Heart right ventricle (tissue), 16 donors: ENCODE measurements around the gene SPECC1L. TPM values are rescaled to one million over a fixed set of nuclear protein-coding genes. Genes with fewer than 3 reads are reported as not detected.

Source experiments
- ATAC-seq, 8 donors: fragments of 200-7000 bp; cut with Tn5 transposase; one replicate each; pipeline ENCODE4 v1.9.1; 2020; ENCODE audit warnings: mild to moderate bottlenecking in 8 of 8, moderate library complexity in 8 of 8, moderate number of reproducible peaks in 1 of 8
- DNase-seq, 2 donors: peaks; one replicate each; pipeline ENCODE4 v3.0.0-alpha.2; 2020
- H3K27ac ChIP-seq, 10 donors: fragments of 200-600 bp; sonication (generic) in 2 of 10; one replicate each; pipeline versions ENCODE4 v1.5.0 to v1.8.0; 2020 to 2022; ENCODE audit warnings: mild to moderate bottlenecking in 3 of 10
- H3K27me3 ChIP-seq, 7 donors: fragments of 200-600 bp; one replicate each; pipeline ENCODE4 v1.8.0; 2021 to 2022; ENCODE audit warnings: mild to moderate bottlenecking in 2 of 7
- H3K36me3 ChIP-seq, 9 donors: fragments of 200-600 bp; sonication (generic) in 1 of 9; one replicate each; pipeline versions ENCODE4 v1.5.0 to v1.8.0; 2020 to 2022; ENCODE audit warnings: mild to moderate bottlenecking in 2 of 9
- H3K4me1 ChIP-seq, 9 donors: fragments of 200-600 bp; sonication (generic) in 1 of 9; one replicate each; pipeline versions ENCODE4 v1.5.0 to v1.8.0; 2020 to 2022; ENCODE audit warnings: mild to moderate bottlenecking in 4 of 9
- H3K4me3 ChIP-seq, 10 donors: fragments of 200-600 bp; sonication (generic) in 2 of 10; one replicate each; pipeline versions ENCODE4 v1.5.0 to v1.8.0; 2020 to 2022; ENCODE audit warnings: mild to moderate bottlenecking in 7 of 10, moderate library complexity in 2 of 10
- H3K9me3 ChIP-seq, 11 donors: fragments of 200-600 bp in 10 of 11; sonication (generic) in 2 of 11; one replicate each; pipeline versions ENCODE4 v1.5.0 to v1.8.0; 2013 to 2022; ENCODE audit warnings: mild to moderate bottlenecking in 2 of 11, control low read depth in 1 of 11, moderate library complexity in 1 of 11
- CTCF ChIP-seq, 9 donors: fragments of 200-600 bp; sonication (generic) in 2 of 9; IDR thresholded peaks; one replicate each; pipeline versions ENCODE4 v1.5.0 to v1.8.0; 2021 to 2022; ENCODE audit warnings: antibody characterized with exemption in 9 of 9, mild to moderate bottlenecking in 5 of 9, moderate library complexity in 1 of 9
- WGBS, 2 donors: extraction: QIAGEN DNeasy Blood & Tissue Kit; methylation state at CpG; one replicate each; pipeline ENCODE4 v1.1.7; 2013; ENCODE audit warnings: inconsistent platforms in 1 of 2; 5-methylcytosine and 5-hydroxymethylcytosine counted together
- intact Hi-C, 10 donors: fragments of 100-400 bp; cut with DNase I; formaldehyde crosslinking; loops; one replicate each; pipeline versions ENCODE4 v1.11.1 to v1.14.2; 2022
- polyA plus RNA-seq, 2 donors: library from polyadenylated mRNA; stranded (reverse); fragments of 200-250 nt; gene quantifications; one replicate each; pipeline ENCODE4 v1.2.3, GENCODE V29; 2013
- total RNA-seq, 10 donors: library from RNA; stranded (reverse); fragmentation: NEBNext Ultra II Directional in 3 of 10; extraction: Animal tissue kit (Norgen Biotek cat#: 25700) in 3 of 10; gene quantifications; one replicate each; pipeline versions ENCODE4 v1.2.1 to v1.2.4, GENCODE V29; 2021 to 2023
- donor health status: Arrhythmogenic right ventricular cardiomyopathy.
- donor health status: ischemic (EF 13 %, LVEDD 7.1; RV severe dilation, severe dysfunction).
- donor health status: healthy with polysubstance abuse.
- donor health status: DM: no; HTN: yes; CAD: no.
- donor health status: DM: no; HTN: no; CAD: no.
- donor health status: ischemic (EF 25% LVEDD 6.9; RV normal size, moderate dysfunction).
- donor health status: ischemic (EF 25% LVEDD 5.7; RV mildly dilated, moderate dysfunction).
- donor health status: healthy.
- donor health status: DM: yes; HTN: yes; CAD: no.
- donor health status: Ischemic cardiomyopathy.
- donor health status: ischemic (EF 35%, LVEDD 5.7; RV mildly dilated, moderate dysfunction).
- donor health status: nonischemic (EF 11% LVEDD 7.7; RV severe dilation, severe dysfunction).
- donor health status: DM: yes; HTN: yes; CAD: no.
- donor health status: PGD.
- donor health status: ischemic (EF 29% LVEDD 5.4; RV normal size, mild dysfunction).
- donor health status: nonischemic (EF 23%, LVEDD 6.1; RV moderate dilation, normal function).

The SPECC1L gene
- total and polyA plus RNA-seq, 12 donors = 8.3 to 61.7 (median 49.5) TPM

GRCh38 chr22:24433828-24434470, 163.3 kb downstream of the SPECC1L start:
- Histone ChIP-seq H3K27me3 (no peaks in the 10 kb centered on the region), H3K9me3 (no peaks in the 10 kb centered on the region), H3K4me1 (peaks cover 41 to 98% (median 76%) of the 10 kb centered on the region in 9 donors), H3K36me3 (peaks cover 0 to 17% (median 0%) of the 10 kb centered on the region in 9 donors), H3K27ac (peak overlapping the region in 9 of 10 donors; percentile 36 to 91 (median 72)), H3K4me3 (no peak overlapping the region)
- WGBS, 2 donors = 72 to 84% methylated on average over 12 of the region's 12 CpGs
- intact Hi-C loops = loop anchor here in 5 of 10 donors (5.0 to 10.0 kb wide), 6 partner anchors 33 to 109 kb away; no protein-coding TSS in a partner anchor
- no peak for DNase-seq
- no peak for TF ChIP-seq CTCF (IDR thresholded peaks at IDR 0.05)
- peak; percentile 3 to 59 (median 16) for ATAC-seq

GRCh38 chr22:24434471-24435322, 164.1 kb downstream of the SPECC1L start:
- Histone ChIP-seq H3K27me3 (no peaks in the 10 kb centered on the region), H3K9me3 (no peaks in the 10 kb centered on the region), H3K36me3 (peaks cover 0 to 17% (median 0%) of the 10 kb centered on the region in 9 donors), H3K4me1 (peaks cover 37 to 97% (median 68%) of the 10 kb centered on the region in 9 donors), H3K4me3 (peak overlapping the region in 1 of 10 donors; percentile 3), H3K27ac (peak overlapping the region in 9 of 10 donors; percentile 55 to 91 (median 72))
- DNase-seq (peak in 1 of 2 donors; percentile 84), ATAC-seq (peak; percentile 1 to 71 (median 40))
- no peak for TF ChIP-seq CTCF (IDR thresholded peaks at IDR 0.05)
- 54 to 69% methylated on average over 16 of the region's 16 CpGs for WGBS, 2 donors
- intact Hi-C loops = loop anchor here in 6 of 10 donors (5.0 to 10.0 kb wide), 6 partner anchors 33 to 110 kb away; no protein-coding TSS in a partner anchor

GRCh38 chr22:24435323-24435645, 164.7 kb downstream of the SPECC1L start:
- H3K4me3 ChIP-seq = peak overlapping the region in 1 of 10 donors; percentile 3
- TF ChIP-seq CTCF (IDR thresholded peaks at IDR 0.05) = no peak
- no peak for DNase-seq
- no peak for ATAC-seq
- H3K27ac ChIP-seq = peak overlapping the region in 9 of 10 donors; percentile 55 to 91 (median 72)
- intact Hi-C loops = loop anchor here in 3 of 10 donors (5.0 to 10.0 kb wide), 4 partner anchors 37 to 110 kb away; no protein-coding TSS in a partner anchor
- WGBS, 2 donors = 84 to 93% methylated on average over 2 of the region's 2 CpGs
- H3K4me1 ChIP-seq = peaks cover 36 to 97% (median 63%) of the 10 kb centered on the region in 9 donors
- no peaks in the 10 kb centered on the region for H3K9me3 ChIP-seq
- H3K27me3 ChIP-seq = no peaks in the 10 kb centered on the region
- H3K36me3 ChIP-seq = peaks cover 0 to 17% (median 0%) of the 10 kb centered on the region in 9 donors

- 51 to 62% methylated on average over 13 of the region's 13 CpGs for WGBS, 2 donors
- H3K27ac ChIP-seq = peak overlapping the region in 9 of 10 donors; percentile 55 to 91 (median 72)
- no peak overlapping the region for H3K4me3 ChIP-seq
- no peak for TF ChIP-seq CTCF (IDR thresholded peaks at IDR 0.05)
- peaks cover 0 to 23% (median 0%) of the 10 kb centered on the region in 9 donors for H3K36me3 ChIP-seq
- no peaks in the 10 kb centered on the region for H3K9me3 ChIP-seq
- intact Hi-C loops = loop anchor here in 3 of 10 donors (5.0 to 10.0 kb wide), 4 partner anchors 36 to 111 kb away; no protein-coding TSS in a partner anchor
- H3K27me3 ChIP-seq = no peaks in the 10 kb centered on the region
- H3K4me1 ChIP-seq = peaks cover 33 to 97% (median 56%) of the 10 kb centered on the region in 9 donors
- DNase-seq (no peak), ATAC-seq (peak in 6 of 8 donors; percentile 11 to 46 (median 30))
These were observed 165.3 kb downstream of the SPECC1L start for GRCh38 chr22:24435861-24436371.
